GM19043 (cell line): ENCODE measurements around the gene PCDHGC5.

Experiments
- ATAC-seq: cut with Tn5 transposase; IDR thresholded peaks from one replicate; pipeline ENCODE4 v1.9.1; 2021; ENCODE audit warnings: low read depth; ENCODE audit not compliant: unreplicated experiment

Gene PCDHGC5

DNA sequence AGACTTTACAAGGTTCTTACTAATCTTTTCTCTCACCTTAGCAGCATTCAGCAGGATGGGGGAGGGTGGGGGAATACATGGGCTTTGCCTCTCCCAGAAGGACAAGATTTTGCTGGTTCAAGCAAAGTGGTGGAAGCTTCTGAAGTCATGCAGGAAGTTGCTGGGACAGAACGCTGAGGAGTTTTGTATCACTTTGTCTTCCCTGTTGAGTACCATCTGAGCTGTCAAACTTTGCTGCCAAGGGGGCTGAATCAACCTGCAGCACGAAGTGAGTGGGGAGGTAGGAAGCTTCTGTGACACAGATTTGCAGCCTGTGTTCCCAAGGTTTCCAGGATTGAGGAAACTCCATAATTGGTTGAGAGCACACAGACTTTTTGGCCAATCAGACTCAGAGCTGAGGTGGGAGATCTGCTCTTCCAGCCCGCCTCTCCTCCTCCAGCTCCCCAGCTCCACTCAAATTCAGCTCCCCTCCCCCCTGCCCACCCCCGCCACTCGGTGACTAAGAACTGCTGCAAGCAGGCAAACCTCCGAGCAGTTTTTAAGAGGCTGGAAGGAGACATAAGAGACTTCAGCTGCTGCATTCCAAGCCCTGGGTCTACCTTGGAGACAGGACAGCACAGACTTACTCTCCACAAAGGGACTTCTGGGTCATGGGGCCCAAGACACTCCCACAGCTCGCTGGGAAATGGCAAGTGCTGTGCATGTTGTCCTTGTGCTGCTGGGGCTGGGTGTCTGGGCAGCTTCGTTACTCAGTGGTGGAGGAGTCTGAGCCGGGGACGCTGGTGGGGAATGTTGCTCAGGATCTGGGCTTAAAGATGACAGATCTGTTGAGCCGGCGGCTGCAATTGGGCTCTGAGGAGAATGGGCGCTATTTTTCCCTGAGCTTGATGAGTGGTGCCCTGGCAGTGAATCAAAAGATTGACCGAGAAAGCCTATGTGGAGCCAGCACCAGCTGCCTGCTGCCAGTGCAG is at the start of gene PCDHGC5:
Gene PCDHGC5 (plus strand): TSS at position 491 of the 971 bp plus-strand sequence. CDS start 160 bp downstream, at position 651.
- no peak for ATAC-seq

- ATAC-seq, result no peak
These were observed 49.3 kb upstream of the PCDHGC5 start for GRCh38 chr5:141439411-141440141.

DNA sequence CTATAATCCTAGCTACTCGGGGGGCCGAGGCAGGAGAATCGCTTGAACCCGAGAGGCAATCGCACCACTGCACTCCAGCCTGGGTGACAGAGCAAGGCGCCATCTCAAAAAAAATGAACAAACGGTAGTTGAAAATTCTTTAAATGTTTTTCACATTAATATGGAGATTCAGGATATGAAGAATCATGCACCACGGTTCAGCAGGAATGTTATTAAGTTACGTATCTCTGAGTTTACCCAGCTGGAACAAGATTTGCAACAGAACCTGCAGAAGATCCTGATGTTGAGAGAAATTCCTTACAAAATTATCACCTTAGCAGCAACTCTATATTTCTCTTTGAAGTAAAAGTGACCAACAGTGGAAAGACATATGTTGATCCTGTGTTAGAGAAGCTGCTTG is 48.5 kb upstream of the PCDHGC5 start:
- no peak for ATAC-seq

GRCh38 chr5:141441571-141442170 is 47.2 kb upstream of the PCDHGC5 start:
- no peak for ATAC-seq

- no peak for ATAC-seq
These were observed 23.5 kb upstream of the PCDHGC5 start for GRCh38 chr5:141465351-141465750.

DNA sequence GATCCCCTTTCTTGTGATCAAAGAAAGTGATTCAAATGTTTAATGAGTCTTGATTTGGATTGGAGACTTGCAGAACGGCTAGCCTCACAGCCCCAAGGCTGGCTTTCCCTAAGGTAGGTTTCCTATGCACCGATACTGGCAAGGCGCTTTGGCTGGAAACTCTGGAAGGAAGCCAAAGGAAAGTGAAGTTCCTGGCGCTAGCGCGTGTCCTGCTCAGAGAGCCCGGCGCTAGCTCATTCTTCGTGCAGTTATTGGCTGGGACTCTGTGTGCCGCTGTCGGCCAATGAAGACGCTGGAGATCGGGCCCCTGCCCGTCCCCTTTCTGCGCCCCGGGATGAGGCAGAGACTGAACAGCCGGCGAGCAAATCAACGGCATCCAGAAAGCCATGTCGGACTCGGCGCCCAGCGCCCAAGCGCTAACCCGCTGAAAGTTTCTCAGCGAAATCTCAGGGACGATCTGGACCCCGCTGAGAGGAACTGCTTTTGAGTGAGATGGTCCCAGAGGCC is 13.2 kb upstream of the PCDHGC5 start, which contains the start of gene PCDHGC3:
Gene PCDHGC3 (plus strand): TSS at position 342 of the 507 bp plus-strand sequence. CDS start 151 bp downstream, at position 493.
- ATAC-seq, result peak; percentile 98

DNA sequence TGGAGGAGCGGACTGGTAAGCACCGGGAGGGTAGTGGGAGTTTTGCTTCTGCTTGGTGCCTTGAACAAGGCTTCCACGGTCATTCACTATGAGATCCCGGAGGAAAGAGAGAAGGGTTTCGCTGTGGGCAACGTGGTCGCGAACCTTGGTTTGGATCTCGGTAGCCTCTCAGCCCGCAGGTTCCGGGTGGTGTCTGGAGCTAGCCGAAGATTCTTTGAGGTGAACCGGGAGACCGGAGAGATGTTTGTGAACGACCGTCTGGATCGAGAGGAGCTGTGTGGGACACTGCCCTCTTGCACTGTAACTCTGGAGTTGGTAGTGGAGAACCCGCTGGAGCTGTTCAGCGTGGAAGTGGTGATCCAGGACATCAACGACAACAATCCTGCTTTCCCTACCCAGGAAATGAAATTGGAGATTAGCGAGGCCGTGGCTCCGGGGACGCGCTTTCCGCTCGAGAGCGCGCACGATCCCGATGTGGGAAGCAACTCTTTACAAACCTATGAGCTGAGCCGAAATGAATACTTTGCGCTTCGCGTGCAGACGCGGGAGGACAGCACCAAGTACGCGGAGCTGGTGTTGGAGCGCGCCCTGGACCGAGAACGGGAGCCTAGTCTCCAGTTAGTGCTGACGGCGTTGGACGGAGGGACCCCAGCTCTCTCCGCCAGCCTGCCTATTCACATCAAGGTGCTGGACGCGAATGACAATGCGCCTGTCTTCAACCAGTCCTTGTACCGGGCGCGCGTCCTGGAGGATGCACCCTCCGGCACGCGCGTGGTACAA is 12.6 kb upstream of the PCDHGC5 start:
- peak; percentile 16 for ATAC-seq

- ATAC-seq, result no peak
These were observed 11.8 kb upstream of the PCDHGC5 start for GRCh38 chr5:141477044-141477575.

- ATAC-seq, result no peak
These were observed 11.1 kb upstream of the PCDHGC5 start for GRCh38 chr5:141477815-141478214.

DNA sequence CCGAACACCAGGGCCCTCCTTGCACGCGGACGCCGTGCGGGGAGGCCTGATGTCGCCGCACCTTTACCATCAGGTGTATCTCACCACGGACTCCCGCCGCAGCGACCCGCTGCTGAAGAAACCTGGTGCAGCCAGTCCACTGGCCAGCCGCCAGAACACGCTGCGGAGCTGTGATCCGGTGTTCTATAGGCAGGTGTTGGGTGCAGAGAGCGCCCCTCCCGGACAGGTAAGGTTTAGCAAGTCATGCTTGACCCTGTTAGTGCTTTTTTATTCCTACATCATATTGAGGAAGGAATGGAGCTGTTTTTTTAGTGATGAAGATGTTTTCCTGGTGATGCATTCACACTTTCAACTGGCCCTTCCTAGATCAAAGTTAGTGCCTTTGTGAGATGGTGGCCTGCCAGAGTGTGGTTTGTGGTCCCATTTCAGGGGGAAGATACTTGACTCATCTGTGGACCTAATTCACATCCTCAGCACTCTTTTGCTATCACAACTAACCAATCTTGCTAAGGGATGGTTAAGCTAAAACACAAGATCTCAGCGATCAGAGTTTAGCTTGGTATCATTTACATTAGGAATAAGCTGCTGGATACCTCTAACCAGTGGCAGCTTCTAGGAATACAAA is 10.4 kb upstream of the PCDHGC5 start:
- ATAC-seq, result no peak

GRCh38 chr5:141479776-141480175 is 9.1 kb upstream of the PCDHGC5 start:
- no peak for ATAC-seq

DNA sequence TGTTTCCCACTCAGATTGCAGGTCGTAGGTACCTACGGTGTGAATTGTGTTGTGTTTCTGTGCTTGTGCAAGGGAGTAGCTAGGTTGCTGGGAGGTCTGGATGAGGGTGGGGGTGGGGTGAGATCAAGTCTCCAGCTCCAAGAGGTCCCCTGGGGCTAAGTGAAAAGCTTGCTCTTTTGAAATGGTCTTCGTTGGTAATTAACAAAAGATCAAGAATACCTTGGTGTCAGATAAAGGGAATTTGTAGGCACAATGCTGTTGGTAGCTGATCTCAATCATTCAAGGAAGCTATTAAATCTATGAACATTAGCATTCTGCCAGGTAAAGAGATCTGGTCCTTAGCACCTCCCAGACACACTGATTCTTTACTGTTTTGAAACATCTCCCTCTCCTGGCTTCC is 5.0 kb upstream of the PCDHGC5 start:
- no peak for ATAC-seq

GRCh38 chr5:141484310-141484640 is 4.6 kb upstream of the PCDHGC5 start:
- no peak for ATAC-seq

GRCh38 chr5:141484641-141485311 is 4.1 kb upstream of the PCDHGC5 start, which contains the start of gene PCDHGC4:
TSS of gene PCDHGC4 (plus strand) at chr5:141485030. CDS start at chr5:141485174, 144 bp downstream.
- ATAC-seq, result no peak

- no peak for ATAC-seq
These were observed 3.4 kb upstream of the PCDHGC5 start for GRCh38 chr5:141485321-141486055.

- no peak for ATAC-seq
These were observed 2.8 kb upstream of the PCDHGC5 start for GRCh38 chr5:141486091-141486490.

DNA sequence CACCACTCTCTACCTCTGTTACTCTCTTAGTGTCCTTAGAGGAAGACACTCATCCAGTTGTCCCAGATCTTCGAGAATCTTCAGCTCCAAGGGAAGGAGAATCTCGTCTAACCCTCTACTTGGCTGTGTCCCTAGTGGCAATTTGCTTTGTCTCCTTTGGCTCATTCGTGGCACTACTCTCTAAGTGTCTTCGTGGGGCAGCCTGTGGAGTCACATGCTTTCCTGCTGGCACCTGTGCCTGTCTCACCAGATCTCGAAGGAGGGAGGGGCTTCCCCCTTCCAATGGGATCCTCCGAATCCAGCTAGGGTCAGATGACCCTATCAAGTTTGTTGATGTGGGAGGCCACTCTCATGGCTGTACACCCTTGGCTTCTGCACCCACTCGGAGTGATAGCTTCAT is 1.8 kb upstream of the PCDHGC5 start:
- ATAC-seq, result no peak

- ATAC-seq, result no peak
These were observed 960 bp downstream of the PCDHGC5 start for GRCh38 chr5:141489841-141490240.
